22Rv1 (cell line): ENCODE results near the gene EHHADH.

Experiments used
- ZFX ChIP-seq: fragments of 450-650 bp; IDR thresholded peaks from 2 replicates; pipeline ENCODE4 v1.6.1; 2017; ENCODE audit warnings: antibody characterized with exemption, borderline replicate concordance
- TF ChIP-seq, protein P1 (sequence below): fragments of 450-650 bp; IDR thresholded peaks from 2 replicates; pipeline ENCODE4 v1.5.1; 2017; ENCODE audit warnings: mild to moderate bottlenecking

- TF ChIP-seq, protein P1, sequence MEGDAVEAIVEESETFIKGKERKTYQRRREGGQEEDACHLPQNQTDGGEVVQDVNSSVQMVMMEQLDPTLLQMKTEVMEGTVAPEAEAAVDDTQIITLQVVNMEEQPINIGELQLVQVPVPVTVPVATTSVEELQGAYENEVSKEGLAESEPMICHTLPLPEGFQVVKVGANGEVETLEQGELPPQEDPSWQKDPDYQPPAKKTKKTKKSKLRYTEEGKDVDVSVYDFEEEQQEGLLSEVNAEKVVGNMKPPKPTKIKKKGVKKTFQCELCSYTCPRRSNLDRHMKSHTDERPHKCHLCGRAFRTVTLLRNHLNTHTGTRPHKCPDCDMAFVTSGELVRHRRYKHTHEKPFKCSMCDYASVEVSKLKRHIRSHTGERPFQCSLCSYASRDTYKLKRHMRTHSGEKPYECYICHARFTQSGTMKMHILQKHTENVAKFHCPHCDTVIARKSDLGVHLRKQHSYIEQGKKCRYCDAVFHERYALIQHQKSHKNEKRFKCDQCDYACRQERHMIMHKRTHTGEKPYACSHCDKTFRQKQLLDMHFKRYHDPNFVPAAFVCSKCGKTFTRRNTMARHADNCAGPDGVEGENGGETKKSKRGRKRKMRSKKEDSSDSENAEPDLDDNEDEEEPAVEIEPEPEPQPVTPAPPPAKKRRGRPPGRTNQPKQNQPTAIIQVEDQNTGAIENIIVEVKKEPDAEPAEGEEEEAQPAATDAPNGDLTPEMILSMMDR = no peak
- no peak for TF ChIP-seq ZFX
Observed at GRCh38 chr3:185212086-185212485, 41.8 kb downstream of the EHHADH start.
